GM19035 (cell line): ENCODE data around the gene PEMT.

Source experiments
- ATAC-seq: cut with Tn5 transposase; IDR thresholded peaks from one replicate; pipeline ENCODE4 v1.9.1; 2021; ENCODE audit not compliant: unreplicated experiment

The PEMT gene

GRCh38 chr17:17554266-17554665 lies 37.2 kb downstream of the PEMT start:
- no peak for ATAC-seq

GRCh38 chr17:17553217-17554195 lies 38.0 kb downstream of the PEMT start:
- no peak for ATAC-seq

DNA sequence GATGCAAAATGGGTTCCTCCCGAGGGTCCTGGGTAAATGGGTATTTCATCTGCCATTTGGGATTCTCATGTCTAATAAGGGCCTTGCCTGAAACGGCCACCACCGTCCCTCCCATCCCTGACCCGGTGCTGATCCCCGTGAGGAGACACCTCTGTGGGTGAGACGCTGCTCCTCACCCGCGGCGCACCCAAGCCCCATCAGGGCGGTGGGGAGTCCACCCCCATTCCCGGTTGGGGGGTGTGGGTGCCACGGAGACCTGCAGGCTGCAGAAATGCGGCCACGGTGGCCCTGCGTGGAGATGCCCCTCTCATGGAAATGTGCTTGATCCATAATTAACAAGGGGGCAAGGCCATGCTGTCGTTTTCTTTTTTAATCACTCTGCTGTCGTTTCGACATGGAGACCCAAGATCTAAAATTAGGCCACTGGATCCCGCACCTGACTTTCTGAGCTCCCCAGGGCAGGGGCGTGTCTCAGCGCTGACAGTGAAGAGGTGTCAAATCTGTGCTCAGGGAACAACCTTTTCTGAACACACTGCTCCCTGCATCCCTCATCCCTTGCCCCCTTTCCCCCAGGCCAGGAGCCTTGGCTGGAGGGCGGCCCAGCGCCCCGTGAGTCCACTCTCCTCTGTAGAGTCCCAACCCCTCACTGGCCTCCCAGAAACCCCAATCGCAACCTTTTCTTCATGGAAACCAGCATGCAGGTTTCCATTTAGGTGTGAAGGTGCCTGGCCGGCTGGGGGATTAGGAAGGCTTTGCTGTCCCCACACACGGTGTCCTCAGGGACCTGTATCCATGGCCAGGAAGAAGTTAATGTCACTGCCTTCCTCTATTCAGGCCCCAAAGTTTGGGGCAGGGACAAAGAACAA lies 38.9 kb downstream of the PEMT start:
- no peak for ATAC-seq

DNA sequence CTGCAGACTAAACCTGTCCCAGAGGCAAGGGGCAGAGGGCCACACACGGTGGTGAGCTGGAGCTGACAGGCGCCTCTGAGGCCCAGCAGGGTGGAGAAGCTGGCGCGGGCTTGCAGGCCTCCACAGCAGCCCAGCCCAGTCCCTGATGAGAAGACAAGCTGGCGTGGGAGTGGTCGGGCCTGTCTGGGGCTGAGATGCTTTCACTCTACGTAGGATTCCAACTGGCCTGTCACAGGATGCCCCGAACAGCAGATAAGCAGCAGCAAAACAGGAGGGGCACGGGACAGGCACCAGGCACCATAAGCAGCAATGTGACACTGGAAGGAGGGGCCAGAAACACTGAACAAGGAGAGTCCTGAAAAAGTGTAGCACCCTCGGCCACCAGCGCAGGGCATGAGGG lies 40.1 kb downstream of the PEMT start:
- ATAC-seq = no peak

- ATAC-seq = no peak
These were observed 41.7 kb downstream of the PEMT start for GRCh38 chr17:17549732-17550366.

GRCh38 chr17:17548044-17548443 lies 43.5 kb downstream of the PEMT start:
- ATAC-seq = no peak

GRCh38 chr17:17547210-17547764 lies 44.2 kb downstream of the PEMT start:
- no peak for ATAC-seq

GRCh38 chr17:17546399-17547185 lies 44.9 kb downstream of the PEMT start:
- ATAC-seq = no peak

GRCh38 chr17:17545984-17546383 lies 45.5 kb downstream of the PEMT start:
- no peak for ATAC-seq

- no peak for ATAC-seq
These were observed 46.3 kb downstream of the PEMT start for GRCh38 chr17:17545031-17545820.

DNA sequence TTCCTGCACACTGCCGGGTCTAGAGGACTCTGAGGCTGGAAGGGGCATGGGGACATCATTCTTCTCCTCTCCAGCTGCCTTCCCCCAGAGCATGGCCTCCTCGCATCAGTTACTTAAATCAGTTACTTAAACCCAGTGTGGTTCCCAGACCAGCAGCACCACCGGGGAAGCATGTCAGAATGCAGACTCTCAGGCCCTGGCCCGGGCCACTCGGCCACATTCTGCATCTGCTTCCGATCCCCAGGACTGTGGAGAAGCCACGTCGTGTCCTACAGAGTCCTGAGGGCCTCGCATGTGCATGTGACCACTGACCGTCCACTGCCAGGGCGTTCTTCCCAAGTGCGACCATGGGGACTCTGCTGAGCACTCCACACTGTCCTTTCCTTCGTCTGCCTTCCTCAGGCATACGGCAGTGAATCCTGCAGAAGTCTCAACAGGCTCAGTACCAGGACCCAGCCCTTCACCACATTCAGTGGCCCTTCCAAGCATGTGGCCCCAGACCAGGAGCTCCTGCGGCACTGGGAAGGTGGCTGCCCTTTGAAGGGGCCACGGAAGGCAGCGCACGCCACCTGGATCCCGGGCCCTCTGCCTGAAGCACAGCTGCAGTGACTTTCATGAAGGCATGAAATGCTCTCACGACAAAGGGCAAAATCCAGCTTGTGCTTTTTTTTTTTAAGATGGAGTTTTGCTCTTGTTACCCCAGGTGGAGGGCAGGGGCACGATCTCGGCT lies 48.4 kb downstream of the PEMT start:
- no peak for ATAC-seq

GRCh38 chr17:17541640-17542001 lies 49.9 kb downstream of the PEMT start:
- no peak for ATAC-seq

DNA sequence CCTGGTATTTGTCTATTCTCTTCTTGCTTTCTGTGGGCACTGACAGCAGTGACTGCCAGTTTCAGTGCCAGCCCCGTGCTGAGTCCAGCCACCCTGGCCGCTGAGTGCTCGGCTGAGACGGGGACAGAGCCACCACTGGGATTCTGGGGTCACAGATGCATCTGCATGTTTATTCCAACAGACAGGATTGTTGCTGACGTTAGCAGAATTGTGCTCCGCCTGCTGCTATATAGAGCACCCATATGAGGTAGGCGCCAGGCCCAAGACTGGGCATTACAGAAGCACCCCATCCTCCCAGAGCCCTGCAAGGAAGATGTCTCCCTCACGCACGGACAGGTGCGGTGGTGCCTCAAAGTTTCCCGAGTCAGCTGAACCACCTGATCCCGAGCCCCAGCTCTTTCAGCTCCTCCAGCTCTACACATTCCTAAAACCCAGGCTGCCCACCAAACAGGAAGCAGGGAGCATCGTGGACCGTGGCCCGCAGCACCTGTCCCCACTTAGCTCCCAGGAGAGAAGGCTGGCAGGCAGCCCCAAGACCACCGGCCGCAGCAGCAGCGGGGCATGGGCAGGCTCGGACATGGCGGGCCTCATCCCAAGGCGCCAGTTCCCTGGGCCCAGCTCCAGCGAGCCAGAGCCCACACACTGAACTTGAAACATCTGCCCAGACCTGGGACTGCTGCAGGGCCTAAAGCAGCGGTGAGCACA lies 50.4 kb downstream of the PEMT start:
- no peak for ATAC-seq

GRCh38 chr17:17540278-17540906 lies 51.1 kb downstream of the PEMT start:
- no peak for ATAC-seq

DNA sequence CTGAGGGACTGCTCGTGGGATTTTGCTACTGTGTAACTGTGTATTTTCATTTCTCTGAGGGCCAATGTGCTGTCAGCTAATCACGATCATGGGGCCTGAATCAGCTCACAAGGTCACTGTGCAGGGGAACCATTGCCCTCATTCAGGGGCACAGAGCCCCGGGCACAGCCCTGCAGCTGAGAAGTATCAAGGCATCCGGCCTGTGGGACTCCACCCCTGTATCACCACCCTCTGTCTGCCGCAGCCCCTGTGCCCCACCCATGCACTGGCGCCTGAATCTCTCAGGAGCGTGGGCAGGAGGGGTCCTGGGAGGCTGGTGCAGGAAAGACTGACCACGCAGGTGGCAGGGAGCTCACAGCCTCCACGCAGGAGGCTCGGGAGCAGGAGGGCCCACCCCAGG lies 51.9 kb downstream of the PEMT start:
- no peak for ATAC-seq

DNA sequence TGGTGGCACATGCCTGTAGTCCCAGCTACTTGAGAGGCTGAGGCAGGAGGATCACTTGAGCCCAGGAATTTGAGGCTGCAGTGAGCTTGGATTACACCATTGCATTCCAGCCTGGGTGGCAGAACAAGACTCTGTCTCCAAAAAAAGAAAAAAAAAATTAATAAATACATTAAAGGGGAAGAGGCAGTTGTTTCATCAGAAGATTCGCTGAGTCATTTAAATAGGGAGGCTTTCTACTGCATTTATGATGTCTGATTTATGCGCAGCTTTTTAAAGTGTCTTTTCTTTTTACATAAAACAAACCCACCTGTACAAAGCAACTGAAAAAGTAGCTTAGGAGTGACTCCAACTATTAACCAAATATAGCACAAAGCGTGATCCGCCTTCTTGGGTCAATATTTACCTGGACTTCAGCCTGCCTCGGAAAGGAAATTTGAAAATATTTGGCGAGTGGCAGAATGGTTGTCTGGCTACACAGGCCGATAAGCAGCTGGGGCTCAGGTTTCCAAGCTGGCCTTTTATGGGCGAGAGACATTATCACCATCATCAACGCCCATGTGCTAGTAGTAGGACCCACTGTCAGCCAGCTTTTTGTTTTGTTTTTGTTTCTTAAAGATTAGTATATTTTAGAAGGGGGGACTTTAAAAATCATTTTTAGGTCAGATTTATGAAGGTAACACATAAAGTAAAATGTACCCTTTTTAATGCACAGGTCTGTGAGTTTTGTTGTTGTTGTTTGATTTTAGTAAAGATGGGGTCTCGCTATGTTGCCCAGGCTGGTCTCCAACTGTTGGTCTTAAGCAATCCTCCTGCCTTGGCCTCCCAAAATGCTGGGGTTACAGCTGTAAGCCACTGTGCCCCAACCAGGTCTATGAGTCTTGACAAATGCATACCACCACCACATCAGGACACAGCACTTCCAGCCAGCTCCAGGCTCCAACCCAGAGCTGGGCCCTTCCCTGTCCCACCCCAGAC lies 52.8 kb downstream of the PEMT start:
- ATAC-seq = no peak
